Tibial nerve (tissue), 4 donors: ENCODE results near the gene ZNF518B.

Experiments used
- CTCF ChIP-seq, 5 experiments: fragments of 200-600 bp in 3 of 5; fragments of 450-650 bp in 2 of 5; sonication (generic) in 3 of 5; IDR thresholded peaks; one replicate each; pipeline ENCODE4 v1.5.1; 2016 to 2019; ENCODE audit warnings: antibody characterized with exemption in 5 of 5, mild to moderate bottlenecking in 3 of 5, moderate library complexity in 2 of 5
- EP300 ChIP-seq, 2 donors: sonication (generic); formaldehyde crosslinking; IDR thresholded peaks; one replicate each; pipeline ENCODE4 v1.6.1; 2017; ENCODE audit warnings: antibody characterized with exemption in 2 of 2, mild to moderate bottlenecking in 1 of 2
- POLR2A ChIP-seq, 2 donors: fragments of 450-650 bp; IDR thresholded peaks; one replicate each; pipeline ENCODE4 v1.6.1; 2017; ENCODE audit warnings: antibody characterized with exemption in 2 of 2, mild to moderate bottlenecking in 2 of 2, moderate library complexity in 2 of 2

GRCh38 chr4:10466161-10466560, 8.9 kb upstream of the ZNF518B start:
- TF ChIP-seq CTCF (IDR thresholded peaks at IDR 0.05) (no peak), POLR2A (IDR thresholded peaks at IDR 0.05) (no peak), EP300 (IDR thresholded peaks at IDR 0.05) (no peak)
